Esophagus muscularis mucosa (tissue), 4 donors: ENCODE results near the gene SPPL2C.

ENCODE experiments used
- EP300 ChIP-seq: sonication (generic); formaldehyde crosslinking; IDR thresholded peaks from one replicate; pipeline ENCODE4 v1.6.1; 2017; ENCODE audit warnings: antibody characterized with exemption
- POLR2A ChIP-seq: fragments of 450-650 bp; IDR thresholded peaks from one replicate; pipeline ENCODE4 v1.6.1; 2017; ENCODE audit warnings: antibody characterized with exemption, moderate library complexity, mild to moderate bottlenecking, low read depth
- POLR2AphosphoS5 ChIP-seq, 2 donors: sonication (generic); formaldehyde crosslinking; IDR thresholded peaks; one replicate each; pipeline ENCODE4 v1.6.1; 2017; ENCODE audit warnings: antibody characterized with exemption in 2 of 2
- TF ChIP-seq, protein P1 (sequence below), 3 experiments: fragments of 200-600 bp in 2 of 3; fragments of 450-650 bp in 1 of 3; sonication (generic) in 2 of 3; IDR thresholded peaks; one replicate each; pipeline ENCODE4 v1.5.1; 2017 to 2019; ENCODE audit warnings: antibody characterized with exemption in 3 of 3, mild to moderate bottlenecking in 2 of 3, moderate library complexity in 1 of 3

DNA sequence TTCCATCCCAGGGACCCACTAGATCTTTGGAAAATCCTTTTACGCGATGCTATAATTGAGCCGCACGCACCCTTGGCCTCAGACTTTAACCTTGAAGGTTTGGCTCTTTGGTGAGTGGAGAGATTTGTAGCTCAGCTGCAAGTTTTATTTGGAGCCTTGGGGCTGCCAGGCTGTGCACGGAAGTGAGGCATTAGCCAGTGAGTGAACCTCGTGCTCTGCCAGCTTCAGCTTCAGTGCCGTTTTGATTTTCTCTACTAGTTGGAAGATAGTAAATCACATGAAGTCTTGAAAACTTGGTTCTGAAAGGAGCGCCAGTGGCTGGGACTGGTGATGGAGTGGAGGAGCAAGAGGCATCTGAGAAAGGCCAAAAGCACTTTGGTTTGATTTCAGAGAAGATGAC, 43.3 kb upstream of the SPPL2C start:
- TF ChIP-seq POLR2AphosphoS5 (IDR thresholded peaks at IDR 0.05) (no peak), POLR2A (no peak), EP300 (no peak)
- TF ChIP-seq, protein P1, sequence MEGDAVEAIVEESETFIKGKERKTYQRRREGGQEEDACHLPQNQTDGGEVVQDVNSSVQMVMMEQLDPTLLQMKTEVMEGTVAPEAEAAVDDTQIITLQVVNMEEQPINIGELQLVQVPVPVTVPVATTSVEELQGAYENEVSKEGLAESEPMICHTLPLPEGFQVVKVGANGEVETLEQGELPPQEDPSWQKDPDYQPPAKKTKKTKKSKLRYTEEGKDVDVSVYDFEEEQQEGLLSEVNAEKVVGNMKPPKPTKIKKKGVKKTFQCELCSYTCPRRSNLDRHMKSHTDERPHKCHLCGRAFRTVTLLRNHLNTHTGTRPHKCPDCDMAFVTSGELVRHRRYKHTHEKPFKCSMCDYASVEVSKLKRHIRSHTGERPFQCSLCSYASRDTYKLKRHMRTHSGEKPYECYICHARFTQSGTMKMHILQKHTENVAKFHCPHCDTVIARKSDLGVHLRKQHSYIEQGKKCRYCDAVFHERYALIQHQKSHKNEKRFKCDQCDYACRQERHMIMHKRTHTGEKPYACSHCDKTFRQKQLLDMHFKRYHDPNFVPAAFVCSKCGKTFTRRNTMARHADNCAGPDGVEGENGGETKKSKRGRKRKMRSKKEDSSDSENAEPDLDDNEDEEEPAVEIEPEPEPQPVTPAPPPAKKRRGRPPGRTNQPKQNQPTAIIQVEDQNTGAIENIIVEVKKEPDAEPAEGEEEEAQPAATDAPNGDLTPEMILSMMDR (IDR thresholded peaks at IDR 0.05) = no peak
